Progenitor cell of endocrine pancreas (in vitro differentiated cells): ENCODE results near the gene TMC8. TPM values are rescaled to one million over a fixed set of nuclear protein-coding genes. Genes with fewer than 3 reads are reported as not detected.

ENCODE experiments used
- DNase-seq: peaks from one replicate; pipeline ENCODE4 v3.0.0; 2021; ENCODE audit warnings: low spot score; ENCODE audit not compliant: unreplicated experiment
- H3K27ac Mint-ChIP-seq: 2 replicates; pipeline ENCODE4 v1.8.0; 2021; ENCODE audit warnings: mild to moderate bottlenecking, moderate library complexity, mixed read lengths
- H3K27me3 Mint-ChIP-seq: 2 replicates; pipeline ENCODE4 v1.8.0; 2021; ENCODE audit warnings: mixed read lengths
- H3K36me3 Mint-ChIP-seq: 2 replicates; pipeline ENCODE4 v1.8.0; 2022; ENCODE audit warnings: mixed read lengths; ENCODE audit not compliant: insufficient read depth
- H3K4me1 Mint-ChIP-seq: 2 replicates; pipeline ENCODE4 v1.8.0; 2021; ENCODE audit warnings: low read depth, mixed read lengths
- H3K4me3 Mint-ChIP-seq: 2 replicates; pipeline ENCODE4 v1.8.0; 2021; ENCODE audit warnings: low read depth, mild to moderate bottlenecking, moderate library complexity, mixed read lengths
- H3K9me3 Mint-ChIP-seq: 2 replicates; pipeline ENCODE4 v1.8.0; 2021; ENCODE audit warnings: low read depth, mixed read lengths
- CTCF ChIP-seq: fragments of 200-600 bp; sonication (generic); IDR thresholded peaks from one replicate; pipeline ENCODE4 v1.5.0; 2021; ENCODE audit warnings: antibody characterized with exemption, mild to moderate bottlenecking; ENCODE audit not compliant: unreplicated experiment
- total RNA-seq: library from RNA; stranded (reverse); gene quantifications from 2 replicates; pipeline ENCODE4 v1.2.1, GENCODE V29; 2021

TMC8 gene
- total RNA-seq, 1 donor from 2014 or later = 0.12 TPM

- DNase-seq = no peak
- H3K4me3 Mint-ChIP-seq = no peak overlapping the region
Observed at GRCh38 chr17:78174870-78175642, 44.5 kb downstream of the TMC8 start.

GRCh38 chr17:78175643-78175981 lies 45.0 kb downstream of the TMC8 start:
- DNase-seq = no peak
- no peaks in the 10 kb centered on the region for H3K4me1 Mint-ChIP-seq
- no peak overlapping the region for H3K27ac Mint-ChIP-seq
- H3K4me3 Mint-ChIP-seq = no peak overlapping the region
- H3K36me3 Mint-ChIP-seq = peaks cover 8% of the 10 kb centered on the region
- no peaks in the 10 kb centered on the region for H3K9me3 Mint-ChIP-seq
- TF ChIP-seq CTCF = no peak
- H3K27me3 Mint-ChIP-seq = no peaks in the 10 kb centered on the region

More at GRCh38 chr17:78174870-78175642, 44.5 kb downstream of the TMC8 start:
- Mint-ChIP-seq H3K36me3 (peaks cover 5% of the 10 kb centered on the region), H3K4me1 (no peaks in the 10 kb centered on the region), H3K9me3 (no peaks in the 10 kb centered on the region), H3K27ac (no peak overlapping the region), H3K27me3 (no peaks in the 10 kb centered on the region)
- TF ChIP-seq CTCF = peak; percentile 22

GRCh38 chr17:78176548-78177025 lies 46.0 kb downstream of the TMC8 start:
- H3K27ac Mint-ChIP-seq = peak overlapping the region; percentile 13
- H3K4me1 Mint-ChIP-seq = no peaks in the 10 kb centered on the region
- no peaks in the 10 kb centered on the region for H3K27me3 Mint-ChIP-seq
- H3K4me3 Mint-ChIP-seq = no peak overlapping the region
- H3K9me3 Mint-ChIP-seq = no peaks in the 10 kb centered on the region
- peaks cover 9% of the 10 kb centered on the region for H3K36me3 Mint-ChIP-seq
- peak; percentile 74 for DNase-seq
- peak; percentile 94 for TF ChIP-seq CTCF

- no peaks in the 10 kb centered on the region for H3K27me3 Mint-ChIP-seq
- H3K27ac Mint-ChIP-seq = no peak overlapping the region
- H3K4me3 Mint-ChIP-seq = no peak overlapping the region
- TF ChIP-seq CTCF = no peak
- H3K36me3 Mint-ChIP-seq = peaks cover 6% of the 10 kb centered on the region
- H3K9me3 Mint-ChIP-seq = no peaks in the 10 kb centered on the region
- H3K4me1 Mint-ChIP-seq = peaks cover 2% of the 10 kb centered on the region
- no peak for DNase-seq
Observed at GRCh38 chr17:78179372-78179771, 48.8 kb downstream of the TMC8 start.

- H3K4me1 Mint-ChIP-seq = peaks cover 7% of the 10 kb centered on the region
- peaks cover 6% of the 10 kb centered on the region for H3K36me3 Mint-ChIP-seq
- DNase-seq = no peak
- H3K4me3 Mint-ChIP-seq = no peak overlapping the region
- H3K9me3 Mint-ChIP-seq = no peaks in the 10 kb centered on the region
- TF ChIP-seq CTCF = no peak
- no peaks in the 10 kb centered on the region for H3K27me3 Mint-ChIP-seq
- no peak overlapping the region for H3K27ac Mint-ChIP-seq
Observed at GRCh38 chr17:78180083-78180482, 49.5 kb downstream of the TMC8 start.
